Tibial artery (tissue), 4 donors: ENCODE data around the gene JPT2.

Source experiments
- DNase-seq, 2 donors: peaks; one replicate each; pipeline ENCODE4 v3.0.0-alpha.2; 2019
- H3K27ac ChIP-seq, 2 donors: fragments of 200-600 bp; sonication (generic) in 1 of 2; 1 replicate in 1 of 2; 2 replicates in 1 of 2; pipeline ENCODE4 v1.5.1; 2018 to 2019; ENCODE audit warnings: mild to moderate bottlenecking in 1 of 2
- H3K27me3 ChIP-seq, 2 donors: fragments of 200-600 bp; sonication (generic) in 1 of 2; one replicate each; pipeline versions ENCODE4 v1.5.1 to v1.6.0; 2016 to 2019
- H3K36me3 ChIP-seq, 3 donors: fragments of 200-600 bp; sonication (generic) in 2 of 3; one replicate each; pipeline ENCODE4 v1.5.1; 2016 to 2019; ENCODE audit warnings: mild to moderate bottlenecking in 2 of 3
- H3K4me1 ChIP-seq, 4 donors: fragments of 200-600 bp; sonication (generic) in 2 of 4; 1 replicate in 3 of 4; 2 replicates in 1 of 4; pipeline ENCODE4 v1.5.1; 2016 to 2019
- H3K4me3 ChIP-seq, 2 donors: fragments of 200-600 bp; sonication (generic) in 1 of 2; 1 replicate in 1 of 2; 2 replicates in 1 of 2; pipeline ENCODE4 v1.5.1; 2018 to 2019; ENCODE audit warnings: mild to moderate bottlenecking in 2 of 2
- H3K9me3 ChIP-seq, 3 donors: fragments of 200-600 bp; sonication (generic) in 1 of 3; one replicate each; pipeline ENCODE4 v1.5.1; 2016 to 2019
- CTCF ChIP-seq, 2 experiments: fragments of 200-600 bp in 1 of 2; fragments of 450-650 bp in 1 of 2; IDR thresholded peaks; one replicate each; pipeline ENCODE4 v1.5.1; 2017 to 2019; ENCODE audit warnings: antibody characterized with exemption in 2 of 2, mild to moderate bottlenecking in 1 of 2, moderate library complexity in 1 of 2
- intact Hi-C: fragments of 100-400 bp; cut with DNase I; formaldehyde crosslinking; loops from one replicate; pipeline ENCODE4 v1.15.0; 2023; ENCODE audit warnings: low total_unique reads

Gene JPT2

GRCh38 chr16:1749152-1750117 lies 71.4 kb downstream of the JPT2 start:
- intact Hi-C loops, result no loop called here
- Histone ChIP-seq H3K27me3 (no peaks in the 10 kb centered on the region), H3K4me1 (no peaks in the 10 kb centered on the region), H3K36me3 (peaks cover 45 to 94% (median 72%) of the 10 kb centered on the region in 3 donors), H3K9me3 (no peaks in the 10 kb centered on the region), H3K4me3 (no peak overlapping the region), H3K27ac (no peak overlapping the region)
- no peak for DNase-seq
- TF ChIP-seq CTCF (IDR thresholded peaks at IDR 0.05), result no peak
